NCI-H128 (cell line): Measurements from ENCODE around the gene ATG9B.

ENCODE experiments used
- DNase-seq: peaks from one replicate; lab custom pipeline; 2025; ENCODE audit not compliant: unreplicated experiment; lab: John Stamatoyannopoulos, UW

ATG9B gene

DNA sequence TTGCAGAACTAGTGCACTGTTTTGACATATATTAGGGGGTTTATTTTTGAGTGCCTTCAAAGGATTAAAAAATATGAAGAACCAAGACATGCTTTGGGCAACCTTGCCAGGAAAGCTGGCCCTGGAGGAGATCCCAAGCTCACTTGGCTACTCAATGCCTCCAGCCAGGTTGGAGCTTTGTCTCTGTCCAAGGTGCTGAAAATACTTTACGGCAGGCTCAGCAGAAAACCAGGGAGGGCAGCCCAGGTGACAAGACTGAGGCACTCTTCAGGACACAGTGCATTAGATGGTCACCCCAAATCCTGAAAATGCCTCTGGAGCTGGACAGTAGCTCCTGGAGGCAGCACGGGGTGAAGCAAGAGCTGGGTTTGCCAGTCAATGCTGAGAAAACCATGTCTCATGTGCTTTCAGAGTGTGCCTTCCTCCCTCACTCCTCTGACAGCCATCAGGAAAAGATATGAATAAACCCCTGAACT lies 40.4 kb downstream of the ATG9B start:
- DNase-seq, result no peak

DNA sequence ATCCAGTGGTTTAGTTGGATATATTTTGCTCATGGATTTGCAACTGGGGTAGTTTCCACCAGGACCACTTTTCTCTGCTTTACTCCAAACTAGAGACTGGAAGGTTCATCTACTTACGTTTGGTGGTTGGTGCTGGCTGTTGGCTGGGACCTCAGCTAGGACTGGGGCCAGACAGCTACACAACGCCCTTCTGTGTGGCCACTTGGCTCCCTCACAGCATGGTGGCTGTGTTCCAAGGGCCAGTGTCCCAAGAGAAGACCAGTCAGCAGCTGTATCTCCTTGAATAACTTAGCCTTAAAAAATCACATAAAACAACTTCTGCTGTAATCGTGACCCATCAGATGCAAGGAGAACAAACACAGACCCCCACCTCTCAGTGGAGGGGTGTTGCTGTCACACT lies 41.9 kb downstream of the ATG9B start:
- DNase-seq, result no peak

DNA sequence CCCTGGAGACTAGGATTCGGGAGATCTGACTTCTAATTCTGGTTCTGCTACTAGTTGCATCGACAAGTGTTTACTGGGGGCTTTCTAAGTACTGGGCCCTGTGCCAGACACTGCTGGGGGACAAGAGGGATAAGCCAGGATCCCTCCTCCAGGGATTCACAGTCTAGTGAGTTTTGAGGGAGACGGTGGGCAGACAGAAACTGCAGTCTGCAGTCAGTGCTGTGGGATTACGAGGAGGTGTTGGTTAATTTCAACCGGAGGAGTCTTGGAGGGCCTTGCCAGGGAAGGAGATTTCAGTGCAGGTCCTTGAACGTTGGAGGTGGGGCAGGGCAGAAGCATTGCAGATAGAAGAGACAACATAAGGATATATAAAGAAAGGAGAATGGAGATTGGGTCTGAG lies 42.6 kb downstream of the ATG9B start:
- no peak for DNase-seq

DNA sequence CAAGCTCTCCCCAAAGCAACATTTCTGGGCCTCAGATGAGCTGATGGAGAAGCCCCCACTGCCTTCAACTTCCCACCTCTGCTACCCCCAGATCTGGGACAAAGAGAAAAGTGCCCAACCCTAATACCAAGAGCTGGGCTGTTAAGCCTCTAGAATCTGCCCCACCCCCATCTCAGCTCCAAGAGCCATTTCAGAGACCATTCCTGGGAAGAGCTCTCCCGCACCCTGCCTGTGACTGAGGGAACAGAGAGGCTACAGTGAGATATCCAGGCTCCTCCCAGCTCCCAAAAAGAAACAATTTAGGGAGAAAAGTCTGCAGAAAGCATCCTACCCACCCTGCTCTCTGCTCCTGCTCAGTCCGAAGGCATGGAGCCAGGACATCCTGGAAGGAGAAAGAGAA lies 43.6 kb downstream of the ATG9B start:
- no peak for DNase-seq

DNA sequence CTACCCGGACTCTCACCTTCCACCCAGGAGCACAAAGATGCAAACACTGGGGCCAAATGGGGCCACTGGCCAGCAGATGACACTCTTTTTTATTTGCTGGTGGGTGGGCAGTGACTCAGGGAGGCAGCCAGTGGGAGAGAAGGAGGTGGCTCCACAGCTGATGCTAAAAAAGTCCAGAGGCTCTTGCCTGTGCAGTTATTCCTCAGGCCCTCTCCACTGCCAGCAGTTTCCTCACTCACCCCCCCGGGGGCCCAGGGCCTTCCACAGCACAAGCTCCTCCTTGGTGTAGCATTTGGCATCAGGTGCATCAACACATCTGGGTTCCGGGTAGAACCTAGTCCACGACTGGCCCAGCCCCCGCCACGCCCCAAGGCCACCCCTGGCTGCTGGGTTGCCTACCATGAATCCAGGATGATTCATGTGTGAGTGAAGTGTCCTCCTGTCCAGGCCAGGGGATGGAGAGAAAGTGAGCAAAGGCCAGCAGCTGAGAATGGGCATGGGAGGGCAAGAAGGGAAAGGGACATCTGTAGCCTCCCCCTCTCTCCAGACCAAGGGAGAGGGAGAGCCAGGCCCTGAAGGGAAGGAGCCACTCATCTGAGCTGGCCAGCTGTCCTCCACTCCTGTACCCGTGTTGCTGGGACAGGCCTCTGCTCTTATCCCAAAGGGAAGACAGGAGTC lies 44.4 kb downstream of the ATG9B start:
- no peak for DNase-seq

DNA sequence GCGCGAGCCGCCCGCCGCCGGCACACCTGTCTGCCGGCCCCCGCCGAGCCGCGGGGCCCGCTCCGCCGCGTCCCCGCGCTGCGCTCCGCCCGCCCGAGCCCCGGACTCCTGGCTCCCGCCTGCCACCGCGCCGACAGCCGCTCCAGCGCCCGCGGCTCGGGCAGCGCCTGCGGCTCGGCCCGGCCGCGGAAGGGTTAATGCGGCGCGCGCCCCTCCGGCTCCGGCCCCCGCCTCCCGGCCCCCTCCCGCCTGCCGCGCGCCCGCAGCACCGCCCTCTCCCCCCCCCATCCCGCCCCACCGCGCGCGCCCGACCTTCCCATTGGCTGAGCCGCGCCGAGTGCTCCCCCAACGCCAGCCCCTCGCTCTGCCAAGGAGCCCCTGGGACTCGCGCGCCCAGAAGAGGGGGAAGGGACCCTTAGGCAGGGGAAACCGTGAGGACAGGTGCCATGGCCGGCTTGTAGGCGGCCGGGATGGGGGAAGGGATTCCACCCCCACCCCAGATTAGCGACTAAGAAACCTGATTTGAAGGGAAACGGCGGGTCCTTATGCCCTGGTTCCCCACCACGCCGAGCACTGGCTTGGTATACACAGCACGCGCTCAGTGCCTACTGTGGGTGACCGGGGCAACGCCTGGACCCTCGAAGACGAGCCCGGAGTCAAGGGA lies 46.0 kb downstream of the ATG9B start, which contains the start of gene KCNH2:
Gene KCNH2, minus strand, starts transcription at position 196 of the 664 bp plus-strand sequence. CDS start 408 bp downstream, outside the sequence.
- peak; percentile 79 for DNase-seq

DNA sequence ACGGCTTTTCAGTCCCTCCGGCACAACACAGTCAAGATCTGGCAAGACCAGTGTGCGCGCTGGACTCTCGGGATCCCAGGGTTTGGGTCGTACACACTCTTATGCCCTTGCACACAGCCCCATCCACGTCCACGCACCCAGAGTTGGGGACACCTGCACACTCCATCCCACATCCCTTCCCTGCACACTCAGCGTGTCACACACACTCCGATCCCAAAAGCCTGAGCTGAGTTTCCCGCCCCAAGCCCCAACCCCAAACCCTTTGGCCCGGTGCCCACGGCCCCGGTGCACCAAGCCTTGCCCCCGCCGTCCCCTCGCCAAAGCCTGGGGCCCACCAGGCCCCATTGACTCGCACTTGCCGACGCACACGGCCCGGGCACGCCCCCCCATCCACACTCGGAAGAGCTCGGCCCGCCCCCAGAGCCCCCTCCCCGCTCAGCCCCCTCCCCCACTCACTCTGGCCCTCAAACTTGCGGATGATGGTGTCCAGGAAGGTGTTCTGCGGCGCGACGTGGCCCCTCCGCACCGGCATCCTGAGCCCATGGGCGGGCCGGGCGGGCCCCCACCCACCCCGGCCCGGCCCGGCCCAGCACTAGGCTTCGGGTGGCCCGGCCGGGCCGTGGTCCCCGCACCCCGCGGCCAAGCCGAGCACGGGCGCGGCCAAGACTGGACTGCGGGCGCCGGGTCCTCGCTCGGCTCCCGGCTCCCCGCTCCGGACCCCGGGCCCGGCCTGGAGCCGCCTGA lies 46.7 kb downstream of the ATG9B start:
- DNase-seq, result no peak

DNA sequence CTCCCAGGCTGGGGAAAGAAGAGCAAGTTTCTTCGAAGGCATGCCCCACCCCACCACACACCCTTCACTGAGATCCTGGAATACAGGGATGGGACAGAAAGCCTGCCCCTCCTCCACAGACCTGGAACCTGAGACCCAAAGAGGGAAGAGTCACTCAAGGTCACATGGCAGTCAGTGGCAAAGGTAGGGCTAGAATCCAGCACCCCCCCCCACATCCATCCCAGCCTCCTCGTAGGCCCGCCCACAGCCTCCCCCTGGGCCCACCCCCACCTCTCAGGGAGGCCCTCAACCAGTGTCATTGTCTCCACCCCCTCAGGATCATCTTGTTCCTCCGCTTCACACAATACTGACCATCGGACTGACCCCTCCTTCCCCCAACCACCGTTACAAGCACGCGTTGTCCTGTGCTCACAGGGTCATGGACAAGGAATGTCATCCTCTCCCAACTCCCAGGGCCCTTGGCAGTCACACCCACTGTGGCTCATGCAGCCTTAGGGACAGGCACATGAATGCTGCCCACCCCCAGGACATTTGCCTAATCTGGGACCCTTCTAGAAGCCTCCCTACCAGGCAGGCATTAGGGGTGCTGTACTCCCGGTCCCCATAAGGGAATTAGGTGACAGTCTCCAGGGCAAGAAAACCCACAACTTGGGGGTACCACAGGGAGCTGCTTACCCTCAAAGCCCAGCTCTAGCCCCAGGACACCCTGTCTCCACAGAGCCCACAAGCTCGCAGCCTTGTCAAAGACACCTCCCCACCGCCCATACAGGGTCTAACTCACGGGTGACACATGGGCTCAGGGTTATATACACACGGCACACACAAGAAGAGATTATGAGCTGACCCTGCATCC lies 47.5 kb downstream of the ATG9B start:
- DNase-seq, result no peak

DNA sequence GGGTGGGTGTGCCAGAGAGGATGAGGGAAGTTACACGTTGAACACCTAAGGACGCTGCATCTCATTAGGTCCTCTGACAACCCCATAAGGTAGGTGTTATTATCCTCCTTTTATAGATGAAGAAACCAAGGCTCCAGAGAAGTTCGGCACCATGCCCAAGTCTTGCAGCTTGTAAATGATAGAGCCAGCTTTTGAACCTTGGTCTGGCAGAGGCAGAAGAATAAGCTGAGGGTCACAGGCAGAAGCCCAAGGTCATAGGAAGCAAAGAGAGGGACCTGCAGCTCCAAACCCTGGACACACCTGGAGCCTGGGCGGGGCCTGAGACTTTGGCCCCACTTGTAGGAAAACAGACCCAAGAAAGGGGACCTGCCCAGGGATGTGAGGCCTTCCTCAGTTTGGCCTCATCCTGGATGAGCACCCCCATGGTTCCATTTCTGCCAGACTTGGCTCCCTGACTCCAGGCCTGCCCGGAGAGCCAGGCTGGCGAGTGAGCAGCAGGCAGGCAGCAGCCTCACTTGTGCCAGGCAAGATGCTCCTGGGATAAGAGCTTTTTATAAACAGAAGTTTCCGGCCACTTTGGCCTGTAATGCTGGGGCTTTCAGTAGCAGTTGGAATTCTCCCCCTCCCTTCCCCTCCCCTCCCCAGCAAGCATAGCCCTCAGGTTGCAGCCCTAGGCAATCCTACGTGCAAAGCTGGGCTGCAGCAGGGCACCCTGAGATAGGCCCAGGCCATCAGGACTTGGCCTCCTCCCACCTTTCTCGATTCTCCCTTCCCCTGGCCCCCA lies 48.6 kb downstream of the ATG9B start:
- DNase-seq, result no peak

DNA sequence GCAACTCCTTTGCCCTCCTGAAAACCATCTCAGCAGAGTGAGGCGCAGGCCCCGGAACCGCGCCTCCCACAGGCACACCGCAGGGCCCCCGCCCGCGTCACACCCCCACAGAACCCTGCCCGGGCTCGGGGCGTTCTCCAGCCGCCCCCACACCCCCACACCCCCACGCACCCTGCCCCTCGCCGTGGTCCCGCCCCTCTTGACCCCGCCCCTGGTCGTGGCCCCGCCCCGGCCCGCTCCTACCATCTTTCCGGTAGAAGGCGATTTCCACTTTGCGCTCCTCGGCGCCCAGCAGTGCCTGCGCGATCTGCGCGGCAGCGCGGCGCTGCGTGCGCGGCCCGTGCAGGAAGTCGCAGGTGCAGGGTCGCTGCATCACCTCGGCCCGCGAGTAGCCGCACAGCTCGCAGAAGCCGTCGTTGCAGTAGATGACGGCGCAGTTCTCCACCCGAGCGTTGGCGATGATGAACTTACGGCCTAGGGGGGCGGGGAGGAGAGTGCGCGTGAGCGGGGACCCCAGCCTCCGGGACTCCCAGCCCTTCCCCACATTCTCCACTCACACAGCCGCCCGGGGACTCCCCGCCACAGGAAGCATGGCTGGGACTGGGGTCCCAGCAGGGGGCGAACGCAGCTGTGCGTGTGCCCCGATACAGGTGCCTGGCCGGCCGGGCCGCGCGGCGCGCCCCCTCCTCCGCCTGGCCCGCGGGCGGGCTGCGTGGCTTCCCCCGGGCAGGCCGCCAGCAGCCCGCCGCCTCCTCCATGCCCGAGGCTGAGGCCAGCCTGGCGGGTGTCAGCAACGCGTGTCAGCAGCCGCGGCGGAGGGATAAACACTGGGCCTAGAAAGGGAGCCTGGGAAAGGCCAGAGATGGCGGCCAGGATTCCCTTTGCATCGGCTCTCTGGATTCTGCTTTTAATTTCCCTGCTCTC lies 49.6 kb downstream of the ATG9B start:
- no peak for DNase-seq

DNA sequence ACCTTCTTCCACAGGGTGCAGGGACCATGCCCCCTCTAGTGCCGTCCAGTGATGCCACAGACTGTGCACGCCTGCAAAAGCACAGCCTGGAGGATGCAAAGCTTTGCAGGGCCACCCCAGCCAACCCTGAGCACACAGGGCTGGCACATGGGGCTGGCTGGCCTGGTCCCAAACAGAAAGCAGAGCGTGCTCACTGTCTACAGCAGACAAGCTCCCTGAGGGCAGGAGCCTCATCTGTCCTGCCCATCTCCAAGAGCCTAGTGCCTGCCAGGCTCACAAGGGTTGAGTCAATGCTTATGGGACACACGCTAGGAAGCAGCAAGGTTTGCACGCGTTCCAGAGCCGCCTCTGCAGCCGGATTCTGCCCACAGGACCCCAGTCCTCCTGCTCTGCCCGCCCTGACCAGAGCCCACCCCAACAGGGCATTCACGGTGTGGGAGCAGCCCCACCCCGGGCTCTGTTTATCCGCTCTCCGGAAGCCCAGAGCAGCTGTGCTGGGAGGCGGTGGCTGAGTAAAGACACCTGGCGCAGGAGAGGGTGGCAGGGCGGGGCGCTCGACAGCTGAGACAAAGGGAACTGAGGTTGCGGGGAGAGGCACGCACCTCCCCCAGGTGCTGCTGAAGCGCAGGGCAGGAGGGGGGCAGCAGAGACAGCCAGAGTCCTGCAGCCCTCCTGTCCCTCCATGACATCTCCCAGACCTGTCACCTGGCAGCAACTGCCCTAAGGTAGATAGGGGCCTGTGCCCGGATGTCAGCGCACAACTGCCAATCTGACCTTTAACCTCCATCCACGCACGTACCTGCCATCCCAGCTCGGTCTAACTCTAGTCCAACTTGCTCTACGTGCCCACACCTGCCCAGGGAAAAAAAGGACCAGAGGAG lies 50.5 kb downstream of the ATG9B start:
- peak; percentile 61 for DNase-seq

DNA sequence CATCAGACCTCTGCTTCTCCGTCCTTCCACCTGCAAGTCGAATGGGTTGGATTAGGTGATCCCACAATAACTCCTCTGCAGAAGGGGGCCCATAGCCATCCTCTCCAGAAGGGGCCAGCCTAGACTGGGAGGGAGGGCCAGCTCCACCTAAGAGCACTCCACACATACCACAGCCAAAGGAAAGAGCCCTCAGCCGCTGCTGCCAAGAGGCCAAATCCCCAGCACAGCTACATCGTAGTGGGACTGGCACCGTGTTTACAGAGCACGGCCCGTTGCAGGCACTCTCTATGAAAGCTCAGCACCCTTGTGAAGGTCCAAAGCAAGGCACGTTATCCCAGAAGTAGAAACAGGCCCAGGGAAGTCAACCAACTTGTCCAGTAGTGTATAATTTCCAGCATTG lies 51.6 kb downstream of the ATG9B start:
- DNase-seq, result no peak

DNA sequence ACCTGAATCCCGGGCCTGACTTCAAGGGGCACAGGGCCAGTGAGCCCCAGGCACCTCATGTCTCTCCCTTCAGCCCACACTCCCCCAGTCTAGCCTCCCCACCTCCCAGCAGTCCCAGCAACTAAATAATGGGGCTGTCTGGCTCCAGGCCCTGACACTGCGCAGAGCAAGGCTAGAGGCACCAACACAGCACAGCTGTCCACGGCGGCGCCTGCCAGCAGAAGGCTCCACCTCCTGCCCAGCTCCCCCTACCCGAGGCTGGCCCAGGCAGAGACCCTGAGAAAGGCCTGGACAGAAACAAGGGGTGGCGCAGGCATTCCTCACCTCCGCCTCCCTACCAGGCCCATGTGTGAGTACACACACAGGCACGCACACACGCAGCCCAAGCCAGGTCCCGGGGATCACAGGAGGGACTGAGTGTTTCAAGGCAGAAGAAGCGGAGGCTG lies 52.2 kb downstream of the ATG9B start:
- no peak for DNase-seq

DNA sequence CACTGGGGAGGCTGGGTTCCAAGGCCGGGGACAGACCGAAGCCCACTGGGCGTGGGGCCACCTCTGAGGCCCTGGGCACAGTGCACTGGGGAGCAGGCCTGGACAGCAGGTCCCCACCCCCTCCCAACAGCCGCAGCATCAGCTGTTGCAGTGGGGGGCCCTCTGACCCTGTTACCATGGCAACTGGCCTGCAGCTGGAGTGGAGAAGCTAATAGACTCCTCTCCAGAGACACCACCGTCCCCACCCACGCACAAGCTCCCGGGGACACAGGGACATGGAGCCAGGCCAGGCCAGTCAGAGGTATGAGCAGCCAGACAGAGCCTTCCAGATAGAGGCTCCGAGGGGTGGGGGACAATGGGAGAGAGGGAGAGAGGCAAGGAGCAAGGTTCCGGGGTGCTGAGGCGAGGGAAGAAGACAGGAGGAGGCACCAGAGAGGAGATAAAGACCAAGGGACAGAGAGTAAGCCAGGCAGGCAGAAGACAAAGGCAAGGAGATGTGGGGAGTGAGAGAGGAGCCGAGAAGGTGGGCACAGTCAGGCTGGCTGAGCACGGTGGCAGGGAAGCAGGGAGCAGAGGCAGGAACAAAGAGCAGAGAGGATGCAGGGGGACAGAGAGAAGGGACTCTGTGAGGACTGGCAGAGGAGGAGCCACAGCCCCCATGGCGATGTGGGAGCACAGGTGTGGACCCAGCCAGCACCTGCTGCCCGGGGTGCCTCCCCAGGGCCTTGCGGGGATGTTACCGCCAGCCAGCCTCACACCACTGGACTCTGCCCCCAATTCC lies 52.9 kb downstream of the ATG9B start:
- no peak for DNase-seq

DNA sequence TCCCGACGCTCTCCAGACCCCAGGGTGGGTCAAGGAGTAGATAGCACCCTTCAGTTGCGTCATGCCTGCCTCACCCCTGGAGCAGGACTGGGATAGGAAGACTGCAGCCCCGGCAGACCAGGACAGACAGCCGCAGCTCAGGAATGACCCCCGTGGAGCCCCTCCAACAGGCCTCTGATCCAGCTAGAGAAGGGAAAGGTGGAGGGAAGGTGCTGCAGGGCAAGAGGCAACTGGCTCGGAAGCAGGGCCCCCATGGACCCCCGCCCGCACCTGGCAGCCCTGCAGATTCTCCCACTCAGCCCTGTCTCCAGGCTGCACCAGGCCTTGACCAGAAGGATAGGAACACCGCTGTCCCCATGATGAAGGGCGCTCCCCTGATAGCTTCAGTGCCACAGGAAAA lies 53.9 kb downstream of the ATG9B start:
- no peak for DNase-seq

DNA sequence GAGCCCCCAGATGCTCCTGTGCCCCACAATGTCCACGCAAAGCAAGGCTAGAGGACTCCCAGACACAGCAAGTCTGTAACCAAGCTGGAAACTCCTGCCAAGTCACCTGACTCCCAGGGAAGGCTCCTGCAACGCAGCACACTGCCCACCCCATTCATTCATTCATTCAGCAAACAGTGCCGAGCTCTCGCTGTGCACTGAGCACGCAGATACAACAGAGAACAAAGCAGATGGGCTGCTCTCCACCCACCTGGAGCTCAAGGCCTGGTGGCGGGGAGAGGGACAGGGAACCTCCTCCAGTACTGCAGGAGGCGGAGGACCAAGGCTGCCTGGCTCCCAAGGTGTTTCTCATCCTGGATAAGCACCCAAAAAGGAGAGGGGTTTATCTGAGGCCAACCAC lies 54.8 kb downstream of the ATG9B start:
- no peak for DNase-seq

DNA sequence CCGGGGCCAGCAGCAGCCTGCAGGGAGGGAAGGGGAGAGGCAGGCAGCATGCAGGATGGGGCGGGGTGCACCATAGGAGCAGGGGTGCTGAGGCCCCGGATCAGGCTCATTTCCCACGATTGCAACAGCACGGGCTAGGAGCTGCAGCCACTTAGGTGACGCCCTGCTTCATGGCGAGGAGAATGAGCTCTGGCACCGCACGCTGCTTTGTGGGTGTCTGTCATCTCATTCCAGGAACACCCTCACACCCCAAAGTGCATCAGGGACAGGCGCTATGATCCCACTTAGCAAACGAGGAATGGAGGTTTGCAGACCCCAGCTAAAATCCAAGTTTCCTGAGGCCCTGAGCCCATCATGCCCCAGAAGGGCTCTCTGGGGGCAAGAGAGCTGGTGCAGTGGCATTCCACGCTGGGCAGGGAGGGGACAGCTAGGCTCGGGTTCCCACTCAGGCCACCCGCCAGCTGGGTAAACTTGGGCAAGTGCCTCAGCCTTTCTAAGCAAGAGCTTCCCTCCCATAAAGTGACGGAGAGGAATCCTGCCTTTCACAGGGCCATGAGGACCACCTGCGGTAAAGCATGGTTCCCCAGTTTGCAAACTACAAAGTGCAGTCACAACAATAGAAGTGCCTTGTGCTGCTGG lies 55.4 kb downstream of the ATG9B start:
- DNase-seq, result no peak
